Right forelimb (tissue), 1 donor: ENCODE results near the gene MAPK4.

Experiments
- DNase-seq: peaks from one replicate; pipeline ENCODE4 v3.0.0-alpha.2; 2018

The MAPK4 gene

DNA sequence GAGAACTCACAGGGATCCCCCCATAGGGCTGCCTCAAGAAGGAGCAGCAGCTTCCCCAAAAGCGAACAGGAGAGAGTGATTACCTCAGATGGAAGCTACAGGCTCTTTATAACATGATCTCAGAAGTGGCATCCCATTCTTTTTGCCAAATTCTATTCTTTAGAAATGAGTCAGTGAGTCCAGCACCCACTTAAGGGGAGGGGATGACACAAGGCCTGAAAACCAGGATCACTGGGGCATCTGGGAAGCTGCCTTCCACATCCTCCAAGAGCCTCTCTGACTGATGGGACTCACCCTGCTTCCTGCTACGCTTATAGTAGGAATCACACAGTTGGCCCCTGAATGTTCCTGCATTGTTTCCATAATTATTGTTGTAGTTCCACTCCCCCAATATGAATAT, 96.5 kb downstream of the MAPK4 start:
- no peak for DNase-seq

DNA sequence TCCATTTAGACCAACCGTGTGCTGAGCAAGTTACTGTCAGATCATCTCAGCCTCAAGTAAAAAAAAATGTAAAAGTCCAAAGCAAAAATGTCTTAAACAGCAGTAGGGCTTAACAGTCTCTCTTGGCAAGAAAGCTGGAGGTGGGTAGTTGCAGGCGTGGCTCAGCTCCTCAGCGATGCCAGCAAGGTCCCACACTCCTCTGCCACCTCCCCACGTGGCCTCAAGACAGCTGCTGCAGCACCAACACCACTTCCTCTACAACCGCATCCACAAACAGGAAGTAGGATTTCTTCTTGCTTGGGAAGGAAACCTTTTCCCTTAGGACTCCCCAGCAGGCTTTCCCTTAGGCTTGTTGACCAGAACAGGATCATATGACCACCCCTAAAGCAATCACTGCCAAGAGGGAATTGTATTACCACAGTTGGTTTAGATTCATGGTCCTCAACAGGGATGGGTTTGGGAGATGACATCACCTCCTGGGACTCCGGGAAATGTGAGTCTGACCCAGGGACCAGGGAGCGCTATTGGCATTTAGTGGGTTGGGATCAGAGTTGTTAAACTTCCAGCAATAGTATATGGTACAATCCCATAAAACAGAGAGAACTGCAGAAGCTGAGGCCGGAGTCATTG, 97.1 kb downstream of the MAPK4 start:
- DNase-seq = no peak

DNA sequence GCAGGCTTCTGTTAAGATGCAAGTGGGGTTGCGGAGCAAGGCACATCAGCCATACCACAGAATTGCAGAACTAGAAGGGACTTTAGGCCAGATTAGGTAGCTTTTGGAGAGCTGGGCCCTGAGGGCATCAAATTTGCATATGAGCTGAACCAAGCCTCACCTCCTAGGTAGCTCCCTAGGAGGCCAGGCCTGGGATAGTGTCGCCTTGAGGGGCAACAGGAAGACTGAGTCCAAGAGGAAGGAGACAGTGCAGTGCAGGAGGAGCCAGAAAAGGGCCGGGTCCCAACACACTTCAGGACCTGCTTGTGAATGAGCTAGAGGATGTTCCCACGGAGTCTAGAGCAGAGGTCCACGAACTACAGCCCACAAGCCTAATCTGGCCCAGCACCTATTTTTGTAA, 98.7 kb downstream of the MAPK4 start:
- no peak for DNase-seq

DNA sequence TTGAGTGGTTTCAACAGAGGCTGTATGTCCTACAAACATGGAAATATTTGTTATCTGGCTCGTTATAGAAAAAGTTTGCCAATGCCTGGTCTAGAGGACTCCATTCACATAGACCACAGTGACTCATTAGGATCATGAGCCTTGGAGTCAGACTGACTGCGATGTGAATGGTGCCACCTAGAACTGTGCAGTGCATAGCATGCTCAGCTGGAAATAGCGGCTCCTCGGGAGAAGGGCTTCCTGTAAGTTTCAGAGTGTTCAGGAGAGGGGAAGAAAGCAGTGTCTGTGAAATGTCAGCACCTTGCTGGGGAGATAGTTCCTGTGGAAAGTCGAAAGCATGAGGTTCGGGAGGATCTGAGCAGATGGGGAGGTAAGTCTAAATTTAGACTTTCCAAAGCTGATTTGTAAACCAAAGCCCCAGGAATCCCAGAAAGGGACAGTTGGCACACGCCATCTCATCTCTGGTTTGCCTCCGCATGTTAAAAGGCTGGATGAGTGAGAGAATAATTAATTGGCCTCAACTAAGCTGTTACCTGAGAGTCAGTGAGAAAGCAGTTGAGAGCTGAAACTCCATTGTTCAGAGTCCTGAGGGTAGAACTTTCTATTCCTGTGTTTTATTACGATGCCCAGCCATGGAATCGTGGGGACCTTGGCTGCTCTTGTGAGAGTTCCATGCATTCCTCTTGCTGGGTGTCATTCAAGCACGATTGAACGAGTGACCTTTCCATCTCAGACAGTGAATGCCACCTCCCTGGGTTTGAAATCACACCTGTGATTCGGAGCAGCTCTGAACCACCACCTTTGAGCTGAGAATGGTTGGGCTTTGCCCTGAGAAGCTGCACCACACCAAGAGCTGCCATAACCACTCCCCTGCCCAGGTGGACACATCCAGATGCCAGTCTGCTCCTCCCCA, 99.5 kb downstream of the MAPK4 start:
- DNase-seq = no peak

DNA sequence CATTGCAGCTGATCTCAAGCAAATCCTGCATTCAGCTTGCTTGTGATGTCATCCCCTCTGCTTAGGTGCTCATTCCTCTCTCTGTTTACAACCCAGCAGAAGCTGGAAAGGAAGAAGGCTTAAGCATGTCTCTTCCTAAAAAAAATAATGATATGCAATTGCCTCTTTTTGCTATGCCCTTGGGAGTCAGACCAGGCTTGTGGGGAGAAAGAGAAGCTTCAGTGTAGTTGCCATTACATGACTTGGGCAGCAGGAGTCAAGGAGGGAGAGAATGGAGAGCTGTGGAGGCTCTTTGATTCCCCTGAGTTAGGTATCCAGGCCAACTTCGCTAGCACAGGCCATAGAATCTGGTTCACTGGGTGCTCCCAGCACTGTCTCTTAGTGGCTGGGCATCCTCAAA, 101.1 kb downstream of the MAPK4 start:
- no peak for DNase-seq

DNA sequence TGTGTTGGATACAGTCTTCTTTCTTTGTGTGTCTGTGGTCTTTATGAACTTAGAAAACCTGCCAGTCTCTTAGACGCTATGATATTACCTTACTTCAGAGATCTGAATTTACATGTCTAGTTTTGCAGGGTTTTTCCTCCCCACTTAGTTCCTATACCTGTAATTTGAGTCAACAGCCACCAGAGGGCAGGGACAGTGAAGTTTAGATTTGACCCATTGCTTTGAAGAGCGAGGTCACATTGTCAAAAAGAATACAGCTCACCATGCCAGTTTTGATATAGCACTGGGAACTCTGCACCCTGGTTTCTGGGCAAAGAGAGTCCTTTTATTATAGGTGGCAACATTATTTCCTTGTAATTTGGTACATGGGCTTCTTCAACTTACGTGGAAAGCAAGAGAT, 102.3 kb downstream of the MAPK4 start:
- DNase-seq = no peak

DNA sequence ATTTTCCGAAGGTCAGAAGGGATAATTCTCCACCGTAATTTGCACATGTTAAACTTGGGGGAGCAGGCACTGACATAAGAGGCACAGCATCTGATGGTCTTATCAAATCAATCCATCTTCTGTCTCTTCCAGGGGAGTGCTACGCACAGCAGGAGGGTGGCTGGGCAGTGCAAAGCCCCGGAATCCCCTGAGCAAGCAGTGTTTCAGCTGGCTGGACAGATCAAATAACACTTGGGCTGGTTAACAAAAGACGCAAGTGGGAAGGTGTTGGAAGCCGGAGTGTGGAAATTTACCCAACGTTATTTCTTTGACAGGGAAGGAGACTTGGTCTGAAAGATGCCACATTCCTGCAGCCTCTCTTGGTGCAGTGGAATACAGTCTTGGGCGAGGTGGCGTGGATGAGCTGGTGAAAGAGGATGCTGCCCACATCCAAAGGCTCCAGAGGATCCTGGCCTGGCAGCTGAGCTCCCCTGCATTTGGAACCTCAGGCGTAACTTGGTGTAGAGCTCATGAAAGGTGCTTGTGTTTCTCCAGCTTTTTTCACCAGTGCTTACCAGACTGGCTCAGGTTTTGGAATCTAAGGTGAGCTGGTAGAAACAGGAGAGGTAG, 103.0 kb downstream of the MAPK4 start:
- no peak for DNase-seq

DNA sequence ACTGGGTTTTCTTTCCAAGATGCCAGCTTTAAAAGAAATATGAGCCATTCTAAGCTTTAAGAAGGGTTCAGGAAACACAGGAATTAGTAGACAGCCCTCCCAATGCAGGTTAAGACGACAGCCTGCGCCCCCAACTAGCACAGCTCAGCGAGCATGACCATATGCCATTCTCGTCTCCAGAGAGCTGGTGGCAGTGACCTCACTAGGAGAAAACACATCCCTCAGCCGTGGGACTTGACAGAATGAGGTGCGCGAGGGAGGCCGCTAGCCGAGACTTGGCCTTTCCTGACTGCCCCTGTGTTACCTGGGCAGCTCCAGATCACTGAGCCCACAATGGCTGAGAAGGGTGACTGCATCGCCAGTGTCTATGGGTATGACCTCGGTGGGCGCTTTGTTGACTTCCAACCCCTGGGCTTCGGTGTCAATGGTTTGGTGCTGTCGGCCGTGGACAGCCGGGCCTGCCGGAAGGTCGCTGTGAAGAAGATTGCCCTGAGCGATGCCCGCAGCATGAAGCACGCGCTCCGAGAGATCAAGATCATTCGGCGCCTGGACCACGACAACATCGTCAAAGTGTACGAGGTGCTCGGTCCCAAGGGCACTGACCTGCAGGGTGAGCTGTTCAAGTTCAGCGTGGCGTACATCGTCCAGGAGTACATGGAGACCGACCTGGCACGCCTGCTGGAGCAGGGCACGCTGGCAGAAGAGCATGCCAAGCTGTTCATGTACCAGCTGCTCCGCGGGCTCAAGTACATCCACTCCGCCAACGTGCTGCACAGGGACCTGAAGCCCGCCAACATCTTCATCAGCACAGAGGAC, 103.9 kb downstream of the MAPK4 start:
- DNase-seq = no peak

DNA sequence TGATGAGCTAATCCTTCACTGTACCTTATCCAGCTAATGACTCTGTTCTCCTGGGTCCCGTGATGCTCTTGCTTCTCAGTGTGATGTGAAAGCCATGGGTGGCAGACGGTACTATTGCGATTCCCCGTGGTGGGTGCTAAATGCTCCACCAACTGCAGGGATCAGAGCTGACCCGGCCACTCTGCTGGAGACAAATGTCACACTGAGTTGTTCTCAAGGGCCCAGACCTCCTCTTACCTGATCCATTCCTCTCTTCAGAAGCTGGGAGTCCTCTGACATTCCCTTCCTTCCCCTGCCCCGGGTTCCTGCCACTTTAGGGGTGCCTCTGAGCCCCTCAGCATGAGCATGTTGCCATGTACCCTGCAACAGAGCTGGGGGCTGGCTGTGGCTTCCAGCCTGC, 105.1 kb downstream of the MAPK4 start:
- DNase-seq = no peak

DNA sequence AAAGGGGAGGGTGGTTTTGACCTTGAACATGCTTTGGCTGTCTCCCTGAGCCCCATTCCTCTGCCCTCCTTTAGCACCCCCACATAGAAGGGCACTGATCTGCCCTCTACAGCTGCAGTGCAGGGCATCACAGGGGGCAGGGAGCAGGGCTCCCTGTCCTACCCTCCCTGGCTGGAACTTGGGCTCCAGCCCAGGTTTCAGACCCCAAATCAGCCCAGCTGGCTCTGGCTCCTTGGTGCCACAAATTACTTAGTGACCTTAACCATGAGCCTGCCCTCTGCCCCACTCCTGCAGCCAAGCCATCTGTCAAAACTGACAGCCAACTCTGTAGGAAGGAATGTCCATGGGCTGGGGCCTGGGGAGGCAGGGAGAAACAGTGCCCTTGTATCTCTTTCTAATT, 105.6 kb downstream of the MAPK4 start:
- DNase-seq = no peak

DNA sequence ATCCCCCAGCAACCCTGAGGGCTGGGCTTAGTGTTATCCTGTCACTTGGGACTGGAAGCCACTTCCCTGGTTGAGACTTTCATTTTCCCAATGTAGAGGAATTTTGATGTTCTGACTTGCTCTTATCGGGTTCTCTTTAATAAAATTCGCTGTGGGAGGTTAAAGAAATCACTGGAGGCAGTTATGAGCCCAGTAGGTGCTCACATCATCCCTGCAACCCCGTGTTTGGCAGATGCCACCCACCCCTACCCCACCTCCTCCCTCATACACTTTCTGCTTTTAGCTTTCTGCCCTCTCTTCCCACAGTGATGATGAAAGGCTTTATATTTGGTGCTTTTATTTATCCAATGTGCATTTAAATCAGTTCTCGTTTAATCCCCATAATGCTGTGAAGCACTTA, 106.6 kb downstream of the MAPK4 start:
- no peak for DNase-seq

DNA sequence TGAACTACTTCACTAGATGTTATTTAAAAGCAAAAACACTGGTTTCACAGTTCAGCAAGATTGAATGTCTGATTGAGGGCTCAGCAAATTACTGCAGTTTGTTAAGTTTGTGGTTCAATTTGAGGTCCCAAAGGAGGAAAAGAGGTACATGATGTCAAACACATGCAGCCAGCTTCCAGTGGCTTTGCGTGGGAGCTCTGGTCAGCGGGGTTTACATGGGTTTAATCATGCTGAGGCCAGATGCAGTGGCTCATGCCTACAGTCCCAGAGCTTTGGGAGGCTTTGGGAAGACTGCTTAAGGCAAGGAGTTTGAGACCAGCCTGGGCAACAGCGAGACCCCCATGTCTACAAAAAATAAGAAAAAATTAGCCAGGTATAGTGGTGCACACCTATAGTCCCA, 111.5 kb downstream of the MAPK4 start:
- DNase-seq = no peak

DNA sequence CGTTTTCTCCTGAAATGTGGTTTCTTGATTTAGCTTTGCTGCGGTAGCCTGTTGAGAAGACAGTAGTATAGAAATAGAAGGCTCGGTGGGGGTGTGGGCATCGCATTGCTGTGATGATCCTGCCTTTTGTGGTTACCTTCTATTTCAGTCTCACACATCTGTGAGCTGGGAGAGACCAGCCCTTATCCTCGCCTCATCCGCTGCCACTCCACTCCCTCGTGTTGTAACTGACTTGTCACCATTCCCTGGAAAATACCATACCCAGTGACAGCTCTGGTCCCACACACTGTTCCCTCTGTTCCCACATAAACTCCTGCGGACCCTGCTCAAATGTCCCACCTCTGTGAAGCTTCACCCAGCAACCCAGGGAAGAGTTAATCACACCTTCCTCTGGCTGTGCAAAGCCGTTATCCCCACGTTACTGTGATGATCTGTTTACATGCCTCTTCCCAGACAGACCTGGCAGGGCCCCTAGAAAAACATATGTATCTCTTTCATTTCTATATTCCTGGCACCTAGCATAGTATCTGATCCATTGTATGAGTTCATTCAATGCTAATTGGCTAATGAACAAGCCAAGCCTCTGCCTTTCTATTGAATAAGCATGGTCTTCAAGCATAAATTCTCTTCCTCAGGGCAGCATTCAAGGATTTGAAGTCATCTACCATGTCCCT, 114.6 kb downstream of the MAPK4 start:
- no peak for DNase-seq

DNA sequence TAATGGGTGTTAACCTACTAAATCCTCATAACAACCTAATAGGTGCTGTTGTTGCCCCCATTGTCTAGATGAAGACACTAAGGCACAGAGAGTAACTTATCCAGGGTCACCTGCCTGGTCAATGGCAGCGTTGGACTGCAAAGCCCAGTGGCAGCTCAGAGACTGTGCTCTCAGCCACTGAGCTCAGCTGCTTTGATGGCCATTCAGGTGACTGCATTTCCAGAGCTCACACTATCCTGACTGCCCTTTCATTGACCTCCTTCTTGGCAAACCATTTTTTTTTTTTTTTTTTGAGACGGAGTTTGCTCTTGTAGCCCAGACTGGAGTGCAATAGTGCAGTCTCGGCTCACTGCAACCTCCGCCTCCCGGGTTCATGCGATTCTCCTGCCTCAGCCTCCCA, 115.2 kb downstream of the MAPK4 start:
- DNase-seq = no peak

DNA sequence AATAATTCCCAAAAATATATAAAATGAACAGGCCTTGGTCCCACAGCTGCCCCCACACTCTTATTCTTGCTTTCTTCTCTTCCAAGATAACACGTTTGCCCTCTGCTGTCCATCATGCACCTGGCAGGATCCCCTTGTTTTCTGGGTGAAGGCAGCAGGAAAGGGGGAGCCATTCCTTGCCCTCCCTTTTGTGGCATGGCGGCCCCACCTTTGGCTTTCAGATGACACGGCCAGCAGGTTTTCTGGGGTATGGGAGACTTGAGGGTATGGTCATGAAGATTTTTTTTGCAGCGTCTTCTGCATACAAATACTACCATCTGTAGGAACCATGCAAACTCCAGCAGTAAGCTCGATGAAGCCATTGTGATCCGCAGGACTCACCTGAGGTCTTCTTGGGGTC, 118.8 kb downstream of the MAPK4 start:
- no peak for DNase-seq

DNA sequence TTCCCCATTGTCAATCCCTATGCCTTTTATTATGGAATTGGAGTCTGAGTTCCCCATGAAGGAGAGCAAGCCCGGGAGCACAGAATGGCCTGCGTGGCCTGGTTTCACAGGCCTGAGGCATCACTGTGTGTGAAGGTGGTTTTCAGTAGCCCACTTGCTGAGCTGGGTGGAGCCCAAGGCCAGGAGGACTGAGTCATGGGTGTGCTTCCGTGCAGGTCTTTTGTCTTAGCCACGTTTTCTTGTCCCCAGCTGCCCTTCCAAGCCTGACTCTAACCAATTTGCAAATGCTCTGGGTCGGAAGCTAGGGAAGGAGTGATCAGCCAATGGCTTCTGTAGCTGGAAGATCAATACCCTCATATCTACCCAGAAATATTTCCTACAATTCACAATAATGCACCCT, 119.2 kb downstream of the MAPK4 start:
- DNase-seq = no peak

DNA sequence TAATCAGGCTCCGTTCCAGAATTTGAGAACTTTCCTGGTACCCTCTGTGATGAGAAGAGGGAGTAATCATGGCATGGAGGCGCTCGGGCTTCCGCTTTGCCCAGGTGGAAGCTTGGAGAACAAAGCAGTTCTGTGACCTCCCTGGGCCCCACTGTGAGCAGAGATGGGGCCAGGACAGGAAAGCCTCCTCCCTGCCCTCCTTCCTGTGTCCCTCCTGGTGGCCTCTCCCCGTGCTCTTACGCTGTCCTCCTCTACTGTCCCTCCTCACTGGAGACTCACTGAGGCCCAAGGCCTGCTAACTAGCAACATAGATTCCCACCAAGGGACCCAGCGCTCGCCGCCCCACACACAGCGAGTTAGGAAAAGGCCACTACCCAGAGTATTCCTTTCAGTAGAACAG, 119.8 kb downstream of the MAPK4 start:
- no peak for DNase-seq

DNA sequence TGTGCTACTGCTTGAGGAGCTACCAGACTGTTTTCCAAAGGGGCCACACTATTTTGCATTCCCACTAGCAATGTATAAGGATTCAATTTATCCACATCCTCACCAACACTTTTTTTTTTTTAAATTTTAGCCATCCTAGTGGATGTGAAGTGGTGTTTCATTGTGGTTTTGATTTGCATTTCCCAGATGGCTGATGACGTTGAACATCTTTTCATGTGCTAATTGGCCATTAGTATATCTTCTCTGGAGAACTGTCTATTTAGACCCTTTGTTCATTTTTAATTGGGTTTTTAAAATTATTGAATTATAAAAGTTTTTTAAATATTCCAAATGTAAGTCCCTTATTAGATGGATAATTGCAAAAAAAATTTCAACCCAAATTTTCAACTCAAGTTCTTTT, 121.1 kb downstream of the MAPK4 start:
- no peak for DNase-seq

DNA sequence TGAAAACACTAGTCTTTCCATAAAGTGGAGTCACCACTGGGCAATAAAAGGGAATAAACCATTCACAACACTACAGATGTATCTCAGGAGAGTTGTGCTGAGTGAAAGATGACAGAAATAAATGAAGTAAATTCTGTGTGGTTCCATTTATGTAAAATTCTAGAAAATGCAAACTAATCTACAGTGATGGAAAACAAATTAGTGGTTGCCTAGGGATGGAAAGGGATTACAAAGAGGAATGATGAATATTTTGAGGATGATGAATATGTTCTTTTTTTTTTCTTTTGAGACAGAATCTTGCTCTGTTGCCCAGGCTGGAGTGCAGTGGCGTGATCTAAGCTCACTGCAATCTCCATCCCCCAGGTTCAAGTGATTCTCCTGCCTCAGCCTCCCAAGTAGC, 123.0 kb downstream of the MAPK4 start:
- no peak for DNase-seq

DNA sequence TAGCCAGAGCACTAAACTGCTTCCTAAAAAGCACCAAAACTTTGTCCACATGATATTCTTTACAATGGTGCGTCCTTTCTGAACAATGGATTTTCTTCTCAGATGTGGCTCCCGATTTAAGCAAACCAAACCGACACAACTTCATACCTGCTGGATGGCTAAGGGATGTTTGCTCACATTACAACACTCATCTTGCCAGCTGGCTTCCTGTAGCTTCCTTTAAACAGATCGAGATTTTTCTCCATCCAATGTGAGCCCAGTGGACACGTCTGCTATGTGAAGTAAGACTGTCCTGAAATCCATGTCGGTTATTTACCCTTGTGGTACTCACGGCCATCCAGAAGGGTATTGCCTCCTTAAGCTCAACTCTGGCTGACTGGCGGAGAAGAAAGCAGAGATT, 126.5 kb downstream of the MAPK4 start:
- DNase-seq = no peak

DNA sequence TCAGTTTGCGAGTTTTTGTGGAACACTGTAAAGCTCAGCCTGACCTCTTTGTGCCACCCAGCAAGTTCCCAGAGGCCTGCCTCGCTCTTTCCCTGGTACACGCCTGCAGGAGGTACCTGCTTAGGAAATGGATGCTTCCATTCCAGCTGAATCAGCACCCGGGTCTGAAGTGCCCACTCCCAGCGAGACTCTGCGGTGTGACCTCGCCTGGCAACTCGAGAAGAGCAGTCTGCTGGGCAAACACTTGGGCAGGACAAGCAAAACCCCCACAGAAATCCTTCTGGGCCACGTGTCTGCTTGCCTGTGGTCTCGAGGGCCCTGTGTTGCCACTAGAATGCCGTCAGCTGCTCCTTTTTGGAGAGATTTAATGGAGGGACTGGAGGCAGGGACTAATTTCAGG, 127.6 kb downstream of the MAPK4 start:
- peak; percentile 10 for DNase-seq

DNA sequence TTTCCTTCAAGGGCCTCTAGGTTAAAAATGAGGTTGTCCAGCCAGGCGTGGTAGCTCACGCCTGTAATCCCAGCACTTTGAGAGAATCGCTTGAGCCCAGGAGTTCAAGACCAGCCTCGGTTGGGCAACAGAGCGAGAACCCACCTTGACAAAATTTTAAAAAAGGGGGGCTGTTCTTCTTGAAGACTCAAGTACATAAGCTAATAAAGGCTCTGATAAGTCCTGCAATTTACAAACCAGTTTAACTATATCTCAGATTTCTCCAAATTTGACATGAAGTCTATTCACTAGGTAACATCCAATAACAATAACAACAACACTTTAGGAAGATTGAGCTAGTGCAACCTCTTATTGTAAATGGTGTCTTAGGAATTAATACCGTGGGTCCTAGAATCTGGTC, 129.7 kb downstream of the MAPK4 start:
- no peak for DNase-seq

DNA sequence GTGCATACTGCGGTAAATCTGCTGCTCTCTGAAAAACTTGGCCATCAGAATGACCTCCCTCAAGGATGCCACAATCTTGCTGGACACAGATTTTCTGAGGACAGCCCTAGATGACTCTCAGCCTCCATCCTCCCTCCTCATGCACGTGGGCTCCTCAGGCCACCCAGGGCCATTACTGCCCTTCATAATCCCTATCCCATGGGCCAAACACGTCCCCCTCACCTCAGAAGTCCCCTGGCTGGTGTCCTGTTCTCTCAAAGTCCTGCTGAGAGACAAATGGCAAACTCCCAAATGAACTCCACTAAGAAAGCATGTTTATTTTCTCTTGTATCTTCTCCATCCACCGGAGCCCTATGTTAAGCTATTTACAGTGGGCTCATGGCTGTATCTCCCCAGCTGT, 134.3 kb downstream of the MAPK4 start:
- DNase-seq = no peak
